ENCODE data around the gene CCDC144A.
"Not testable (repeated sequence)": the region's sequence is repeated elsewhere in the genome, so short reads cannot be mapped to it uniquely, and the experiment has no call there.

The CCDC144A gene

GRCh38 chr17:16820979-16821543 lies 131.0 kb downstream of the CCDC144A start:
- FAIRE-seq, result no peak

GRCh38 chr17:16822133-16822532 lies 132.1 kb downstream of the CCDC144A start:
- not testable (repeated sequence) for FAIRE-seq

GRCh38 chr17:16823768-16824406 lies 133.8 kb downstream of the CCDC144A start:
- FAIRE-seq, result not testable (repeated sequence)

Data from colon (tissue), 2 donors.